Measurements from ENCODE around the gene PCTP.

Gene PCTP

GRCh38 chr17:55825213-55825612 is 74.4 kb downstream of the PCTP start:
- TF ChIP-seq RAD21 (IDR thresholded peaks at IDR 0.05; ENCODE audit: low read depth), result peak; percentile 81
- no peak for TF ChIP-seq EP300 (IDR thresholded peaks at IDR 0.05; ENCODE audit: borderline replicate concordance)
- TF ChIP-seq TEAD4 (IDR thresholded peaks at IDR 0.05), result no peak
- no peak for TF ChIP-seq TAF1 (IDR thresholded peaks at IDR 0.05; ENCODE audit: low read depth)
- TF ChIP-seq YY1 (IDR thresholded peaks at IDR 0.05; ENCODE audit: low read depth), result no peak
- TF ChIP-seq REST (IDR thresholded peaks at IDR 0.05; ENCODE audit: low read depth), result no peak
- no peak for TF ChIP-seq TCF12 (IDR thresholded peaks at IDR 0.05; ENCODE audit: low read depth)
- TF ChIP-seq EGR1 (IDR thresholded peaks at IDR 0.05), result no peak
